Measurements from ENCODE around the gene NACC1.
A peak's percentile ranks its signal among the peaks of the same experiment; 100 is the strongest.
"Not testable (repeated sequence)": the region's sequence is repeated elsewhere in the genome, so short reads cannot be mapped to it uniquely, and the experiment has no call there.

NACC1 gene

DNA sequence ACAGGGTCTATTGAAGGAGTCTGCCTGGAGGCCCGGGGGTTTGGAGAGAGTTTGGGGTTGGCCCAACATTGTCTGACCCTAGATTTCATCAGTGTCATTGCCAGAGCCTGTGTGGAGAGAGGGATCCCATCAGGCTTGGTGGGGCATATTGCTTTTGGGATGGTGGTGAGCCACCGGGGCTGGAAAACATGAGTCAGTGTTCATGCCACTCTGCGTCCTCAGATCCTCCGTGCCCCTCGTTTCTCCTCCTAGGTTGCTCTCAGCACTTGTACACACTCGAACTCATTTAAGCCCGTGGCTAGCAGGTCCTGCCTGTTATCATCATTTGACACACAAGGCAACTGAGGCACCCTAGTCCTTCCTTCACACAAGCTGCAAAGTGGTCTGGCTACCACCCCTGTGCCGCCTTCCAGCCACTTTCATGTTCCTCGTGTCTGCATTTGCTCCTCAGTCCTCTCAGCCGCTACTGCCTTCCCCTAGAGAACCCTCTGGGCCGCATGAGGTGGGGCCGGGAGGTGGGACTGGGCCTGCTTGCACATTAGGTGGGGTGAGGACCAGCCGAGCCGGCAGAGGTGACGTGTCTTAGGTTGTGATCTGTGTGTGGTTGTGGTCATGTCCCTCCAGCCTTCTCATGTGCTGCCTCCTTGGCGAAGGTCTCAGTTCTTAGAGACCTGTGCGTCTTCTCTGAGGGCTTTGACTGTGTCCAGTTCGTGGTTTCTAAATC lies 3.6 kb downstream of the NACC1 start:
- no peak for DNase-seq

GRCh38 chr19:13122275-13122878 lies 4.3 kb downstream of the NACC1 start:
- no peak for DNase-seq

DNA sequence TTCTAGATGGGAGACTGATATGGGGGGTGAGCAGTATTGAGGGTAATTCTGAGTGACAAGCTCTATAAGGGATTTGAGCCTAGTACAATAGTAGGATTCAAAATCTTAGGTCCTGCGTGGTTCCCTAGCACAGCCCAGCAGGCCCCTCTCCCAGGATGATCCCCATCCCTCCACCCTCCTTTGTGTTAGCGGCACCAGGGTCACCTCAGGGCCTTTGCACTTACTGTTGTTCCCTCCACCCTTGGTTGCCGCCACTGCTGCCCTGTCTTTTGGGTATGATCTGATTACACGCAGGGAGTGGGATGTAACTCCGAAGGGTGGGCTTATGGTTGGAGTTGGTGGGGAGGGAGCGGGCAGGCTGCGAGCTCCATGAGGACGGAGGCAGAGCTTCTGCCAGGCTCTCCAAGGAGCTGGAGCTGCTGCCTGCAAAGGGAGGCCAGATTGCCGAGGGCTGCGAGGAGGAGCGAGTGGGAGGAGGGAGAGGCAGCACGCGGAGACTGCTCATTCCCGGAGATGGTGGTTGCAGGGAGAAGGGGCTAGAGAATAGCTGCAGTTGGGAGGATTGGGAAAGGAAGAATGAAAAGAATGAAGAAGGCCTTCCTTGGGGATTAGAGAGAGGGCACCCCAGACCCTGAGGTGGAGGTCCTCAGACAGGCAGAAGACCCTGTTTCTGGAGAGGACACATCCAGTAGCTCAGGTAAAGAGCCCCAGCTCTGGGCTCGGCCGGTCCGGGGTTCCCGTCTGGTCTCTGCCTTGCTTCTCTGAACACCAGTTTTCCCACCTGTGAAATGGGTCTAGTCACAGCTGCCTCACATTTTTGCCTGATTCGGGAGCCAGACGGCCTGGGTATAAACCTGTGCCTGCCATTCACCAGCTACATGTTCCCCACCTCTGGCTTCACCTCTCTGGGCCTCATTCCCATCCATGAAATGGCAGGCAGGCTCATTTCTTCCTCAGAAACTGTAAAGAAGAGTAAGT lies 5.2 kb downstream of the NACC1 start:
- DNase-seq = no peak

DNA sequence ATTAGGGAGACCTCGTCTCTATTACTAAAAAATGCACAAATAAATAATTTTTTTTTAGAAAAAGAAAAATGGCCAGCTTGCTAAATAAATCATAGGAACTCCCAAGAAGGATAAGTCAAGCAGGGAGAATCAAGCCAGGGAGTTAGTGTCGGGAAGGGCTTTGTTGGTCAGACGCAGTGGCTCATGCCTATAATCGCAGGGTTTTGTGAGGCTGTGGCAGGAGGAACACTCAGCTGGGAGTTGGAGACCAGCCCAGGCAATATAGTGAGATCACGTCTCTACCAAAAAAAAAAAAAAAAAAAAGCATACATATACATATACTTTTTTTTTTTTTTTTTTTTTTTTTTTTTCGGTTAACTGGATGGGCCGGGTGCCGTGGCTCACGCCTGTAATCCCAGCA lies 9.0 kb downstream of the NACC1 start:
- DNase-seq = no peak

- no peak for DNase-seq
Observed at GRCh38 chr19:13127811-13128575, 9.9 kb downstream of the NACC1 start.

GRCh38 chr19:13128583-13128982 lies 10.5 kb downstream of the NACC1 start:
- no peak for DNase-seq

DNA sequence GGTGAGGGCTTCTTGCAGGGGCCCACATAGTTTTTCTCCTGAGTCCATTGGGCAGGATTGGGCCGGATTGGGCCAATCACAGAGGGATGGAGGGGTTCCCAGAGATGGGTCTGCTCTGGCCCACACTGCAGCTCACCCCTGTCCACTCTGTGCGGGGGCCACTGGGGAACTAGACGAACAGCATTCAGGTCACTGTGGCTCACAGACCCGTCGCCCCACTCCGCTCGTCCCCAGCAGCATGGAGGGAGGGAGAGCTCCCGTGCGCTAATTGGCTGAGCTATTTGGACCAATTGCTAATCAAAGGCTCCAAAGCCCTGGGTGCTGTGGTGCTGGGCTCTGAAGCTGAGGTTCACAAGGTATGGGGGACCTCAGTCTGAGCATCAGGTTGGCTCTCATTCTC lies 11.3 kb downstream of the NACC1 start:
- DNase-seq = no peak

- DNase-seq = no peak
Observed at GRCh38 chr19:13130886-13131490, 12.9 kb downstream of the NACC1 start.

GRCh38 chr19:13132471-13133180 lies 14.6 kb downstream of the NACC1 start:
- DNase-seq = no peak

DNA sequence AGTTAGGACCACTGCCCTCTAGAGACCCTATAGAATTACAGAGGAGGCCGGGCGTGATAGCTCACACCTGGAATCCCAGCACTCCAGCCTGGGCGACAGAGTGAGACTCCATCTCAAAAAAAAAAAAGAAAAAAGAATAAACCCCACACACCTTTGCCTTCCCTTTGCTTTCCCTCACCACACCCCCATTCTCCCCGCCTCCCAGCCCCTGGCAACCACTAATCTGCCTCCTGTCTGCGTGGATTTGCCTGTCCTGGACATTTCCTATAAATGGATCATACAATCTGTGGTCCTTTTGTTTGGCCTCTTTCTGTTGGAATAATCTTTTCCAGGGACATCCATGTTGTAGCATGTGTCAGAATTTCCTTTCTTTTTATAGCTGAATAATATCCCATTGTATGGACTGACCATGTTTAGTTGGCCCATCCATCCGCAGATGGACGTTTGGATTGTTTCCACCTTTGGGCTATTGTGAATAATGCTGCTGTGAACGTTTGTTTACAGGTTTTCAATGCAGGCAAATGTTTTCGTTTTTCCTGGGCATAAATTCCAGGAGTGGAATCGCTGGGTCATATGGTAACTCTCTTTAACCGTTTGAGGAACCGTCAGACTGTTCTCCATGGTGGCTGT lies 15.3 kb downstream of the NACC1 start:
- no peak for DNase-seq

DNA sequence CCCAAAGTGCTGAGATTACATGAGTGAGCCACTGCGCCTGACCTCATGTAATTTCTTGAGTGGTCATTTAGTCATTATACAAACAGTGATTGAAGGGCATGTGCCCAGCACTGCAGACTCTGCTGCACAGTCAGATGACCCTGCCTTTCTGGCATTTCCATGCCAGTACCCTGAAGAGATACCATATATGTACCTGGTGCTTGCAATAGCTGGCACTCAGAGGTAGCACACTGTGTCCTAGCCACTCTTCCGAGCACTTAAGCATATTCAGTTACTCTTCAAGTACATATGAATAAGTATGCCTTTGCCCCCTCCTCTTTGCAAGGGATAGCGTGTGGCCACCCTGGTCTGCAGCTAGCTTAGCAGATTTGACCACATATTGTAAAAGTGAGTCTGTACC lies 16.6 kb downstream of the NACC1 start:
- DNase-seq = no peak

DNA sequence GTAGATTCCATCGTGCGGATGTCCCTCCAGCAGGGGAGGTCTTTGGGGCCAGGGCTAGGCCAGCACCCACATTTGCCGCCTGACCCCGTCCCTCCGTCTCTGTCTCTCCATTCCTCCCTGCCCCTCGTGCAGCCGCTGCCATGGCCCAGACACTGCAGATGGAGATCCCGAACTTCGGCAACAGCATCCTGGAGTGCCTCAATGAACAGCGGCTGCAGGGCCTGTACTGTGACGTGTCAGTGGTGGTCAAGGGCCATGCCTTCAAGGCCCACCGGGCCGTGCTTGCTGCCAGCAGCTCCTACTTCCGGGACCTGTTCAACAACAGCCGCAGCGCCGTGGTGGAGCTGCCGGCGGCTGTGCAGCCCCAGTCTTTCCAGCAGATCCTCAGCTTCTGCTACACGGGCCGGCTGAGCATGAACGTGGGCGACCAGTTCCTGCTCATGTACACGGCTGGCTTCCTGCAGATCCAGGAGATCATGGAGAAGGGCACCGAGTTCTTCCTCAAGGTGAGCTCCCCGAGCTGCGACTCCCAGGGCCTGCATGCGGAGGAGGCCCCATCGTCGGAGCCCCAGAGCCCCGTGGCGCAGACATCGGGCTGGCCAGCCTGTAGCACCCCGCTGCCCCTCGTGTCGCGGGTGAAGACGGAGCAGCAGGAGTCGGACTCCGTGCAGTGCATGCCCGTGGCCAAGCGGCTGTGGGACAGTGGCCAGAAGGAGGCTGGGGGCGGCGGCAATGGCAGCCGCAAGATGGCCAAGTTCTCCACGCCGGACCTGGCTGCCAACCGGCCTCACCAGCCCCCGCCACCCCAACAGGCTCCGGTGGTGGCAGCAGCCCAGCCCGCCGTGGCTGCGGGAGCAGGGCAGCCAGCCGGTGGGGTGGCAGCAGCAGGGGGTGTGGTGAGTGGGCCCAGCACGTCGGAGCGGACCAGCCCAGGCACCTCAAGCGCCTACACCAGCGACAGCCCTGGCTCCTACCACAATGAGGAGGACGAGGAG lies 17.3 kb downstream of the NACC1 start:
- no peak for DNase-seq

- DNase-seq = no peak
Observed at GRCh38 chr19:13137290-13137794, 19.3 kb downstream of the NACC1 start.

- no peak for DNase-seq
Observed at GRCh38 chr19:13138171-13138915, 20.3 kb downstream of the NACC1 start.

GRCh38 chr19:13138916-13139198 lies 20.8 kb downstream of the NACC1 start:
- no peak for DNase-seq

- DNase-seq = no peak
Observed at GRCh38 chr19:13139633-13140311, 21.7 kb downstream of the NACC1 start.

DNA sequence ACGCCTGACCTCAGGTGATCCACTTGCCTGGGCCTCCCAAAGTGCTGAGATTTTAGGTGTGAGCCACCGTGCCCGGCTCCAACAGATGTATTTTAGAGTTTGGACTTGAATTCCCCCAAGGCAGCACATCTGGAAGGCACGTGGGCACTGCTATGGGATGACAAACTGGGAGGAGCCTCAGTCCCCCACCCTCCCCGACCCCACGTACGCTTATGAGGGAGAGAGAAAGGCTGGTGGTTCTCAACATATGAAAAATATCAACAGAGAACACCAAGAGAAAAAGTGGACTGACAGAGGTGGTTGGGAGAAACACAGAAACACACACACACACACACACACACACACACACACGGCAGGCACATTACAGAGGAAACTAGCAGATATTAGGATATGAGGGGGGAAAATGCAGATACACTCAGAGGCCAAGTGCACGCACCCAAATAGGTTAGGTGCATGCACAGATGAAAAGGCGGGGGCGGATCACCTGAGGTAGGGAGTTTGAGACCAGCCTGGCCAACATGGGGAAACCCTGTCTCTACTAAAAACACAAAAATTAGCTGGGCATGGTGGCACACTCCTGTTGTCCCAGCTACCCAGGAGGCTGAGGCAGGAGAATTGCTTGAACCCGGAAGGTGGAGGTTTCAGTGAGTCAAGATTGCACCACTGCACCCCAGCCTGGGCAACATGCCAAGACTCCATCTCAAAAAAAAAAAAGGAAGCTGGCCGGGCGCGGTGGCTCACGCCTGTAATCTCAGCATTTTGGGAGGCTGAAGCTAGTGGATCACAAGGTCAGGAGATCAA lies 28.9 kb downstream of the NACC1 start:
- peak; percentile 43 to 52 for DNase-seq

- not testable (repeated sequence) for DNase-seq
Observed at GRCh38 chr19:13149173-13149627, 31.1 kb downstream of the NACC1 start.
